Left lung (tissue), 10 donors: ENCODE data around the gene CTTNBP2NL. TPM values are rescaled to one million over a fixed set of nuclear protein-coding genes. Genes with fewer than 3 reads are reported as not detected.

Source experiments
- ATAC-seq: fragments of 200-7000 bp; cut with Tn5 transposase; one replicate; pipeline ENCODE4 v1.9.1; 2020; ENCODE audit warnings: moderate library complexity
- DNase-seq, 4 donors: peaks; one replicate each; pipeline ENCODE4 v3.0.0-alpha.2; 2013 to 2020
- H3K27ac ChIP-seq, 2 donors: fragments of 200-600 bp; sonication (generic) in 1 of 2; one replicate each; pipeline versions ENCODE4 v1.5.0 to v1.8.0; 2020 to 2021
- H3K27me3 ChIP-seq, 2 donors: fragments of 200-600 bp; sonication (generic) in 1 of 2; one replicate each; pipeline versions ENCODE4 v1.5.0 to v1.8.0; 2020 to 2021
- H3K36me3 ChIP-seq, 2 donors: fragments of 200-600 bp; sonication (generic) in 1 of 2; one replicate each; pipeline versions ENCODE4 v1.5.0 to v1.8.0; 2020 to 2021
- H3K4me1 ChIP-seq, 2 donors: fragments of 200-600 bp; one replicate each; pipeline ENCODE4 v1.8.0; 2021
- H3K4me3 ChIP-seq, 2 donors: fragments of 200-600 bp; sonication (generic) in 1 of 2; one replicate each; pipeline versions ENCODE4 v1.5.0 to v1.8.0; 2020 to 2021; ENCODE audit warnings: mild to moderate bottlenecking in 1 of 2
- H3K9me3 ChIP-seq, 2 donors: fragments of 200-600 bp; sonication (generic) in 1 of 2; one replicate each; pipeline versions ENCODE4 v1.5.0 to v1.8.0; 2020 to 2021
- intact Hi-C, 2 donors: fragments of 100-400 bp; cut with DNase I; formaldehyde crosslinking; loops; one replicate each; pipeline versions ENCODE4 v1.11.2 to v1.14.2; 2022
- polyA plus RNA-seq, 6 donors: library from polyadenylated mRNA; unstranded; fragments of 120-200 nt; gene quantifications; one replicate each; pipeline ENCODE4 v1.2.1, GENCODE V29; 2013; ENCODE audit not compliant: insufficient read length in 6 of 6
- total RNA-seq, 2 donors: library from RNA; stranded (reverse); fragmentation: NEBNext Ultra II Directional; extraction: Animal tissue kit (Norgen Biotek cat#: 25700); gene quantifications; one replicate each; pipeline ENCODE4 v1.2.1, GENCODE V29; 2021
- TF ChIP-seq, protein P1 (sequence below), 2 donors: fragments of 200-600 bp; sonication (generic) in 1 of 2; IDR thresholded peaks; one replicate each; pipeline versions ENCODE4 v1.5.0 to v1.8.0; 2021; ENCODE audit warnings: antibody characterized with exemption in 2 of 2
- donor health status: DM: no; HTN: yes; CAD: no.
- donor health status: DM: no; HTN: no; CAD: no.

The CTTNBP2NL gene
- total and polyA plus RNA-seq, 8 donors = 34.6 to 49.2 (median 39.4) TPM

DNA sequence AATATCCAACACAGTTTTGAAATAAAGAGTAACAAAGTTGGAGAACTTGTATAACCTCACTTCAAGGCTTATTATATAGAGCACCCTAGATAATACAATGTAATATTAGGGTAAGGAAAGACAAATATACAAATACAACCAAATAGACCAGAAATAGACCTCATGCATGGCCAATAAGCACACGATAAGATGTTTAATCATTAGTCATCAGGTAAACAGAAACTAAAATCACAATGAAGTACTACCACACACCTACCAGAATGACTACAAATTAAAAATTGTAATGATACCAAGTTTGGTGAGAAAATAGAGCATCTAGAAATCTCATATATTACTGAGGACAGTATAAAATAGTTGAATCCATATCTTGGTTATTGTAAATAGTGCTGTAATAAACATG is 20.3 kb upstream of the CTTNBP2NL start:
- intact Hi-C loops = no loop called here
- no peak overlapping the region for H3K27ac ChIP-seq
- DNase-seq (no peak), ATAC-seq (no peak)
- no peaks in the 10 kb centered on the region for H3K36me3 ChIP-seq
- H3K9me3 ChIP-seq = no peaks in the 10 kb centered on the region
- peaks cover 0 to 14% of the 10 kb centered on the region in 2 donors for H3K27me3 ChIP-seq
- no peak overlapping the region for H3K4me3 ChIP-seq
- H3K4me1 ChIP-seq = no peaks in the 10 kb centered on the region
- TF ChIP-seq, protein P1, sequence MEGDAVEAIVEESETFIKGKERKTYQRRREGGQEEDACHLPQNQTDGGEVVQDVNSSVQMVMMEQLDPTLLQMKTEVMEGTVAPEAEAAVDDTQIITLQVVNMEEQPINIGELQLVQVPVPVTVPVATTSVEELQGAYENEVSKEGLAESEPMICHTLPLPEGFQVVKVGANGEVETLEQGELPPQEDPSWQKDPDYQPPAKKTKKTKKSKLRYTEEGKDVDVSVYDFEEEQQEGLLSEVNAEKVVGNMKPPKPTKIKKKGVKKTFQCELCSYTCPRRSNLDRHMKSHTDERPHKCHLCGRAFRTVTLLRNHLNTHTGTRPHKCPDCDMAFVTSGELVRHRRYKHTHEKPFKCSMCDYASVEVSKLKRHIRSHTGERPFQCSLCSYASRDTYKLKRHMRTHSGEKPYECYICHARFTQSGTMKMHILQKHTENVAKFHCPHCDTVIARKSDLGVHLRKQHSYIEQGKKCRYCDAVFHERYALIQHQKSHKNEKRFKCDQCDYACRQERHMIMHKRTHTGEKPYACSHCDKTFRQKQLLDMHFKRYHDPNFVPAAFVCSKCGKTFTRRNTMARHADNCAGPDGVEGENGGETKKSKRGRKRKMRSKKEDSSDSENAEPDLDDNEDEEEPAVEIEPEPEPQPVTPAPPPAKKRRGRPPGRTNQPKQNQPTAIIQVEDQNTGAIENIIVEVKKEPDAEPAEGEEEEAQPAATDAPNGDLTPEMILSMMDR (IDR thresholded peaks at IDR 0.05) = no peak

DNA sequence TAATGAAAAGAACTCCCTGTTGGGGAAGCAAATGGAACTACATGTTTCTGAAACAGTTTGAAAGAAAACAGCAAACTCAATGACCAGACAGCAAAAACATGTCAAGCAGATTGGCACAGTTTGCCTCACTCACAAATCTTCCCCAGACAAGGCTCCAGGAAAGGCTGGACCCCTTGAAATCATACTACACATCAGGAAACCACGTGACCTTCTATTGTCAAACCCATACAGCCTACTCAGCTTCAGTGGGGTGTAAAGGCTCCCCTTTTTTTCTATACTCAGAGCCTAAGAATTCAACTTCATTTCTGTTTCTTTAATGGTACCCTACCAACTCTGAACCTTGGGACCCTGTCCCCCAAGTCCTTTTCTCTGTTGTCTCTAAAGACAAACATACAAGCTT is 15.7 kb upstream of the CTTNBP2NL start:
- intact Hi-C loops = no loop called here
- Histone ChIP-seq H3K27me3 (peaks cover 0 to 21% of the 10 kb centered on the region in 2 donors), H3K4me3 (no peak overlapping the region), H3K36me3 (no peaks in the 10 kb centered on the region), H3K4me1 (no peaks in the 10 kb centered on the region), H3K27ac (no peak overlapping the region), H3K9me3 (no peaks in the 10 kb centered on the region)
- DNase-seq (no peak), ATAC-seq (no peak)
- TF ChIP-seq, protein P1 (IDR thresholded peaks at IDR 0.05) = no peak

- ATAC-seq = no peak
These were observed 14.5 kb upstream of the CTTNBP2NL start for GRCh38 chr1:112381324-112382076.

GRCh38 chr1:112383759-112384370 is 12.1 kb upstream of the CTTNBP2NL start:
- no peaks in the 10 kb centered on the region for H3K9me3 ChIP-seq
- no peaks in the 10 kb centered on the region for H3K36me3 ChIP-seq
- ATAC-seq (no peak), DNase-seq (no peak)
- intact Hi-C loops = no loop called here
- H3K4me3 ChIP-seq = no peak overlapping the region
- H3K27ac ChIP-seq = no peak overlapping the region
- TF ChIP-seq, protein P1 (IDR thresholded peaks at IDR 0.05) = no peak
- no peaks in the 10 kb centered on the region for H3K4me1 ChIP-seq
- peaks cover 0 to 21% of the 10 kb centered on the region in 2 donors for H3K27me3 ChIP-seq

More at GRCh38 chr1:112381324-112382076, 14.5 kb upstream of the CTTNBP2NL start:
- H3K27ac ChIP-seq = no peak overlapping the region
- intact Hi-C loops = no loop called here
- peaks cover 0 to 21% of the 10 kb centered on the region in 2 donors for H3K27me3 ChIP-seq
- H3K4me3 ChIP-seq = no peak overlapping the region
- no peaks in the 10 kb centered on the region for H3K9me3 ChIP-seq
- no peak for DNase-seq
- no peaks in the 10 kb centered on the region for H3K4me1 ChIP-seq
- H3K36me3 ChIP-seq = no peaks in the 10 kb centered on the region
- TF ChIP-seq, protein P1 (IDR thresholded peaks at IDR 0.05) = no peak

DNA sequence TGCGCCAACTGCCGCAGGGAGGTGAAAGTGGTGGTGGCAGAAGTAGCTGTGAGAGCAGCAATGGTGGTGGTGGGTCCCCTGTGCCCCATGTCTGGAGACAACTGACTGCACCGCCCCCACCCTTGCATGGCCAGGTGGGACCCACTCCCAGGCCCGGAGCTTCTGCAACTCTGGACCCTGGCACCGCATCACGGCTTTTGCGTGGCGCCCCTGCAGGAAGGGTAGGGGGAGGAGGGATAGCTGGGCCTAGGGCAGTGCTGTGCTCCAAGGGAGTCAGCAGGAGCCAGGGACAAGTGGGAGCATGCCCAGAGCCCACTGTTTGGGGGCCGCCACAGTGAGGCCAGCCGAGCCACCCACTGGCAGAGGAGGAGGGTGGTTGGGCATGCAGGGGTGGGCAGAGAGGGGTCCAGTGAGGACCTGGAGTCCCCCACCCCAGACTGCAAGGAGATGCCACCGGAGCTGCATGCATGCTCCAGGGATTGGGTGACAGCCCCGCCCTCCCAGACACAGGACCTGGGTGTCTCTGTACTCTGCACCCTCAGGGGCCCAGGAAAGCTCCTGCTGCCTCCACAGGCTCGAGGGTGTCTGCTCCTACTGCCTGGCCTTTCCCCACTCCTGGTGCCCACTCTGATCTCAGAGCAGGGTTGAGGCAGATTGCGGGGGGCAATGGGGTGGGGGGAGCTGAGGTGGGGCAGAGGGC is 9.8 kb upstream of the CTTNBP2NL start:
- H3K27ac ChIP-seq = no peak overlapping the region
- no peak overlapping the region for H3K4me3 ChIP-seq
- TF ChIP-seq, protein P1 (IDR thresholded peaks at IDR 0.05) = no peak
- DNase-seq (no peak), ATAC-seq (no peak)
- intact Hi-C loops = no loop called here
- no peaks in the 10 kb centered on the region for H3K9me3 ChIP-seq
- peaks cover 2 to 6% of the 10 kb centered on the region in 2 donors for H3K4me1 ChIP-seq
- no peaks in the 10 kb centered on the region for H3K36me3 ChIP-seq
- peaks cover 0 to 13% of the 10 kb centered on the region in 2 donors for H3K27me3 ChIP-seq
